Activated CD4-positive, alpha-beta T cell treated with anti-CD3 and anti-CD28 coated beads, Interleukin-10, Interleukin-2, amounts not matched to agents 100 ng/mL and 50 ng/mL, durations not matched to agents 16 hours and 8 hours (primary cell): ENCODE measurements around the gene GPR37L1.
"Not testable (repeated sequence)": the region's sequence is repeated elsewhere in the genome, so short reads cannot be mapped to it uniquely, and the experiment has no call there.

Source experiments
- DNase-seq: peaks from one replicate; pipeline ENCODE4 v3.0.0-alpha.2; 2020

GPR37L1 gene

DNA sequence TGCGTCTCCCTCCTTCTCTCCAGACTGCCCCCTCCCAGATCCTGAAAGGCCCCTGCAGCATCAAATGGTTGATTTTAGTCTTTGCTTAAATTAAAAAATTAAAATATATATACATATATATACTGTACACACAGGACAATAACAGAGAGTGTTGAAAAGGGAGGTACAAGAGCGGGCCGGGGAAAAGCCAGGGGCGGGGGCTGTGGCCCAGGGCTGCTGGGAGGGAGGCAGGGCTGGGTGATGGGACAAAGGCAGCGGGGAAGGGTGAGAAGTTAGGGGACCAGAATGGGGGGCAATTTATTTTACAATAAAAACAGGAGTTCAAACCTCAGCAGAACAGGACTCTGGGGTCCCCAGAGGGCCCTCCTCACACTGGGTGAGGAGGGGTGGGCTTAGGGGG, 11.3 kb downstream of the GPR37L1 start:
- DNase-seq: no peak

DNA sequence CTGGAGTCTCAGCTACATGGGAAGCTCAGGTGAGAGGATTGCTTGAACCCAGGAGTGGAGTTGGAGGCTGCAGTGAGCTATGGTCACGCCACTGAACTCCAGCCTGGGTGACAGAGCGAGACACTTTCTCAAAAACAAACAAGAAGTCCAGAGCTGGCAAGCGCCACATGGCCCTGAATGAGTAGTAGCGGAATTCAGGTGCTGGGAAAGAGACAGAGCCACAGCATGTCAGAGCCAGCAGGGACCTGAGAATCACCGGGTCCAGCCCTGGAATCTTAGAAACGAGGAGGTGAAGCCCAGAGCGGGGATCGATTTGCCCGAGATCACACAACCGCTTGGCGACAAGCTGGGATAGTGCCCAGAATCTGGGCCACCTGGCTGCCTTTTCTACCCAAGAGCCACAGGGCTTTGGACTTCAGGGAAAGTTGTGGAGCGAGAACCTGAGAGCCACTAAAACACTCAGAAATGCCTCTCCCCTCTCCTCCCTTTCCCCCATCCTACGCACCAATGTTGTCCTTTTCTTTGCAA, 12.0 kb downstream of the GPR37L1 start:
- no peak for DNase-seq

DNA sequence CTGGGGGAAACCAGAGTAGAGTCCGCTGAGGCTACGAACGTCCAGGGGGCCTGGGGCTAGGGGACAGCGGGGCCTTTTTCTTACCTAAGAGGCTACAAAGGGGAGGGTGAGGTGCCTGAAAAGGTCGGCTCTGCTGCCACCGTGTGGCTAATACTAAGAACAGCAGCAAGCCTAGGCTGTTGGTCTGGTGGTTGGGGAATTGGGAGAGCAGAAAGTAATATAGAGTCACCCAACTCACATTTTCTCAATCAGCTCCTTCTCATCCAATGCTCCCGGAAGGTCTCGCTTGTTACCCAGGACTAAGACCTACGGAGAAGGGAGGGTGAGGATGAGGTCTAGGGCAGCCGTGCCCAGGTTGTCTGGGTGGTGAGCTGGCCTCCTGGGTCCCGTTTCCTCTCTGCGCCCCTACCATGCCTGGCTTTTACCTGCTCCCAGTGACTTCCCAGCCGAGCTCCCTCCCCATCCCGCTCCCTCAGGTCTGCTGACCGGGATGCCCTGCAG, 12.6 kb downstream of the GPR37L1 start:
- peak; percentile 69 for DNase-seq

- DNase-seq: no peak
These were observed 18.1 kb downstream of the GPR37L1 start for GRCh38 chr1:202140833-202141232.

GRCh38 chr1:202141468-202141867, 18.8 kb downstream of the GPR37L1 start:
- DNase-seq: not testable (repeated sequence)

GRCh38 chr1:202143011-202143767, 20.5 kb downstream of the GPR37L1 start:
- peak; percentile 47 for DNase-seq

DNA sequence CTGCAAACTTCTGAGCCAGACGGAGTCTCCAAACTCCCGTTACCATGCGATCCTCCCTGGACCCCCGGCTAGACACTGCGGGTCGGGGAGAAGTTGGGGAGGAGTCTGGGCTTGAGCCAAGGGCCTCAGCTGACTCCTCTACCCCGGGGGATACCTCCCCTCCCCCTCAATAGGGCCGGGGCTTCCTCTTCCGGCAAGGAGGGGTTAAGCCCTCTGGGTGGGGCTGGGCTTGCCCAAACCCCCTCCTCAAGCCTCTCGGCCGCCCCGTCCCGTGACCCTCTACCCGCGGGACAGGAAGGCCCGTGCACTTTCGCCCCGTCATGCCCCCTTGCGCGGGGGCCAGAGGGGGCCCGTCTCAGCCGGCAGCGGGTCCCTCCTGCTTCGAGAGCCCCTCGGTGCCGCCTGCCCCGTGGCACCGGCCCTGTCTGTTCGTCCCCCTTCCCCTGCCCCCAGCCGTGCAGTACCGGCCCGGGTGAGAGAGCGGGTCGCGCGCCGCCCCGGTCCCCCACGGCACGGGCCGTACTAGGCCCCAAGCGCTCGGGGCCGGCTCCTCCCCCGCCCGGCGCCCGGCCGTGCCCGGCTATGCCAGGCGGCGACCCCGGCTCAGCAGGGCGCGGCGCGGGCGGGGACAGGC, 21.2 kb downstream of the GPR37L1 start:
- DNase-seq: peak; percentile 48

DNA sequence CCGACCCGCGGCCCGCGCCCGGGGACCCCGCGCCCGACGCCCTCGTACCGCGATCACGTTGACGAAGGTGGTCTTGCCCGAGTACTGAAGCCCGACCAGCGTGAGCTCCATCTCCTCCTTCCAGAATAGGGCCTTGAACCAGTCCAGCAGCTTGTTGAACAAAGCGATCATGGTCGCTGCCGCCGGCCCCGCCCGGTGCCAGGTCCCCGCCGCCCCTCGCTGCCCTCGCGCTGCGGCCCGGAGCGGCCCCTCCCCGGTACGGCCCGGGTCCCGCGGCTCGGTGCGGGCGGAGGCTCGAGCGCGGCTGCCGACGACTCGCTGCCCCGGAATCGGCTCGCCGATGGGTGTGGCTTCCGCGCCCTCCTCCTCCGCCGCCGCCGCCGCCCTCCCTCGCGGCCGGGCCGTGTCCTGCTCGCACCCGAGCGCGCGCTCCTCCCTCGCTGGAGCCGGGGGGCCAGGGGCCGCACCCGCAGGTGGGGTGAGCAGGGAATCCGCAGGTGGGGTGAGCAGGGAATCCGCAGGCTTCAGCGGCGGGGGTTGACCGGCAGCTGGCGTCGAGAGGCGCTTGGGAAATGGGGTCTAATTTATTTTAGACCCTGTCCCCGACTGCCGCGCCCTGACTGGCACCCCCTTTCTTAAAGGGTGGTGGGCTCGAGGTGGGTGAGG, 21.8 kb downstream of the GPR37L1 start, which contains the start of gene ARL8A:
Gene ARL8A (minus strand): TSS at position 336 of the 666 bp plus-strand sequence. CDS start 165 bp downstream, at position 171.
- DNase-seq: peak; percentile 72

- peak; percentile 80 for DNase-seq
These were observed 22.5 kb downstream of the GPR37L1 start for GRCh38 chr1:202145068-202145743.

DNA sequence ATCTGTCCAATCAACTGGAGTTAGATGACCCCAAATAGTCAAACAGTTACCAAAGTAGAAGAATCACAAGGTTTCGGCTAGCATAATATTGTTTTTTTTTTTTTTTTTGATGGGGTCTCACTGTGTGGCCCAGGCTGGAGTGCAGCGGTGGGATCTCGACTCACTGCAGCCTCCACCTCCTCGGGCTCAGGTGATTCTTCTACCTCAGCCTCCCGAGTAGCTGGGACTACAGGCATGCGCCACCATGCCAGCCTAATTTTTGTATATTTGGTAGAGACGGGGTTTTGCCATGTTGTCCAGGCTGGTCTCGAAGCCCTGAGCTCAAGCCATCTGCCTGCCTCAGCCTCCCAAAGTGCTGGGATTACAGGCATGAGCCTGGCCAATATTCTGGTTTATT, 23.0 kb downstream of the GPR37L1 start:
- DNase-seq: not testable (repeated sequence)

DNA sequence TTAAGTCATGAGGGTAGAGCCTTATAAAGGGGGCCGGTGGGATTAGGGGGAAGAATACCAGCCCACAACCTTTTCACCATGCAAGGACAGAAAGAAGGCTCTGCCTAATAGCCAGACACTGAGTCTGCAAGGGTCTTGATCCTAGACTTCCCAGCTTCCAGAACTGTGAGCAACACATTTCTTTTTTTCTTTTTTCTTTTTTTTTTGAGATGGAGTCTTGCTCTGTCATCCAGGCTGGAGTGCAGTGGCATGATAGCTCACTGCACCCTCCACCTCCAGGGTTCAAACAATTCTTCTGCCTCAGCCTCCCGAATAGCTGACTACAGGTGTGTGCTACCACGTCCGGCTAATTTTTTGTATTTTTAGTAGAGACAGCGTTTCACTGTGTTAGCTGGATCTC, 23.6 kb downstream of the GPR37L1 start:
- no peak for DNase-seq

DNA sequence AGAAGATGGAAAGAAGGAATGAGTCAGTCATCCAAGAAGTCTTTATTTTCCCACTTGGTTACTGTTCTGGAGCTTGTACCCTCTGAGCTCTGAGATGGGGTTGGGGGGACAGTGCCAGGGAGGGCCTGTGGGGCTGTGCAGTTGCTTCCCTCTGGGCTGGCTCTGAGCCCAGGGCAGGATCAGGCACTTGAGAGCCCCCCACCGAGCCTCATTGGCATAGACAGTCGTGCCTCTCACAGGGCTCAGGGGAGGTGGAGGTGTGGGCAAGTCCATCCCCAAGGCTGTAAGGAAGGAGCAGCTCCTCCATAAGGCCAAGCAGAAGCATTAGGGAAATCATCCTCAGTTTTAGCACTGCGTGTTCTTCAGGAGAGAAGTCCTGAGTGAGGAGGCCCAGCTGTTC, 24.3 kb downstream of the GPR37L1 start:
- no peak for DNase-seq

- DNase-seq: no peak
These were observed 25.7 kb downstream of the GPR37L1 start for GRCh38 chr1:202148391-202148790.

- no peak for DNase-seq
These were observed 26.8 kb downstream of the GPR37L1 start for GRCh38 chr1:202149566-202149965.

- no peak for DNase-seq
These were observed 27.5 kb downstream of the GPR37L1 start for GRCh38 chr1:202150187-202150586.

DNA sequence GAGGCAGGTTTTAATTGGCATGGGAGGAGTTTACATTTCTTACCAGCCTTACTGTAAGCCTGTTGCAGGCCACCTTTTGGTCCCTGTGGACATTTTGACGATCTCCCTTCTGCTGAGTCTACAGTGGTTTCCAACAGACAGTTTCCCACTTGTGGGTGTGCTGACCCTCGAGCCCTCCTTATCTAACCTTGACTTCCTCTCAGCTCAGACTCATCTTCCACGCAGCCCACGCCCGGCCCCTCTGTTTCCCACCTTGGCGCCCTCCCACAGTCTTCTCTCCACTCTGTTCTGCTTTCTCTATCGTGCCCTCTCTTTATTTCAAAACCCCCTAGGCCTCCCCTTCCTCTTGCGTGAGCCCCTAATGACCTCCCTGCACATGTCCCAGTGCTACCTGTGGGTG, 27.9 kb downstream of the GPR37L1 start:
- no peak for DNase-seq

DNA sequence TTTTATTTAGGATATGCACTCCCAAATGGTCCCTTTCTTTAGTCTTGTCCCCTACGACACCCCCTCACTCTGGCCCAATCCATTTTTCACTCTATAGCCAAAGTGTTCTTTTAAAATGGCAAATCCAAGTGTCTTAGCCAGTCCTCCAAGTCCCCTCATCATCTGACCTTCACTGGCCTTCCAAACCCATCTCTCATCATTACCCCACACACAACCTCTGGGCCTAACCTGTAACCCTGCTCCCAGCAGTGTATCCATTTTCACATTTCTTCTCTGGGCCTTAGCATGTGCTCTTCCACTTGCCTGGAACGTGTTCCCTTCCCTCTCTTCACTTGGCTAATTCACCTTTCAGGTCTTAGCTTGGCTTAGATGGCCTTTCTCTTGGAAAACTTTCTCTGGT, 28.3 kb downstream of the GPR37L1 start:
- DNase-seq: no peak

GRCh38 chr1:202152399-202152798, 29.7 kb downstream of the GPR37L1 start:
- no peak for DNase-seq

GRCh38 chr1:202153284-202153683, 30.6 kb downstream of the GPR37L1 start:
- no peak for DNase-seq

GRCh38 chr1:202154148-202154765, 31.5 kb downstream of the GPR37L1 start:
- no peak for DNase-seq

DNA sequence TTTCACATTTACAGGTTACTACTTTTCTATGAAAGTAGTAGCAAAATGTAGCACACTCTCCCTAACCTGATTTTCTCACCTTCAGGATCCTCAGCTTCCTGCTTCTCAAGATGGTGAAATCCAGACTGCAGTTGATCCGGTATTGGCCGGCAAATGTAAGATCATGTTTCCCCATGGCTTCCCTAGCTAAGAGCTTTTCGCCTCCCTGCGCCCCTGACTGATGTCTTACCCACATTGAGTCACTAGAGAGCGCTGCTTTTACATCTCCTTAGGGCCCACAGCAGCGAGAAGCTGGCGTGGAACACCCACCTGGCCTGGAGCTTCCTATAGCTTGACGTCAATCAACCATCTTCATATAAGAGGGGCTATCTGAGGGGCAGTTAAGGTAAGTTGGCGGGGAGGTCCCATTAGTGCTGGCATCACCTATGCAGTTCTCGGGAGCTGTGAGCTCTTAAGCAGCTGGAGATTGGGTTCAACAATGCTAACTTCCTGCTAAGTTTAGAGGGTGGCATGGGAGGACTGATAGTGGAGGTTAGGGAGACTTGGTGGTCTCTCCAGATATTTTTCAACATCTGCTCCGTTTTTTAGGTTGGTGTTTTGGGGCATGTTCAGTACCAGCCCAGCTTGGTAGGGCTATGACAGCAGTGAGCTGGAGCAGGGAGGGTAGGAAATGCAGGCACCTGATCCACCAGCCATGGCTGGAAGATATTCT, 32.2 kb downstream of the GPR37L1 start:
- DNase-seq: peak; percentile 67
